Suprapubic skin (tissue), 4 donors: ENCODE data around the gene PARVA. TPM values are rescaled to one million over a fixed set of nuclear protein-coding genes. Genes with fewer than 3 reads are reported as not detected.

Experiments
- DNase-seq, 2 donors: peaks; one replicate each; pipeline ENCODE4 v3.0.0-alpha.2; 2019; ENCODE audit warnings: low spot score in 2 of 2
- H3K27ac ChIP-seq: fragments of 200-600 bp; sonication (generic); one replicate; pipeline ENCODE4 v1.5.1; 2019
- H3K27me3 ChIP-seq: fragments of 200-600 bp; sonication (generic); one replicate; pipeline ENCODE4 v1.5.1; 2019
- H3K36me3 ChIP-seq: fragments of 200-600 bp; sonication (generic); one replicate; pipeline ENCODE4 v1.5.1; 2019
- H3K4me1 ChIP-seq: fragments of 200-600 bp; sonication (generic); one replicate; pipeline ENCODE4 v1.5.1; 2019
- H3K4me3 ChIP-seq: fragments of 200-600 bp; sonication (generic); one replicate; pipeline ENCODE4 v1.5.1; 2019; ENCODE audit warnings: mild to moderate bottlenecking
- H3K9me3 ChIP-seq: fragments of 200-600 bp; sonication (generic); one replicate; pipeline ENCODE4 v1.5.1; 2019
- CTCF ChIP-seq, 2 donors: fragments of 200-600 bp in 1 of 2; fragments of 450-650 bp in 1 of 2; sonication (generic) in 1 of 2; IDR thresholded peaks; one replicate each; pipeline ENCODE4 v1.5.1; 2016 to 2019; ENCODE audit warnings: antibody characterized with exemption in 2 of 2, mild to moderate bottlenecking in 1 of 2, moderate library complexity in 1 of 2
- EP300 ChIP-seq: sonication (generic); formaldehyde crosslinking; IDR thresholded peaks from one replicate; pipeline ENCODE4 v1.6.1; 2017; ENCODE audit warnings: antibody characterized with exemption
- POLR2A ChIP-seq, 2 donors: fragments of 450-650 bp; IDR thresholded peaks; one replicate each; pipeline ENCODE4 v1.6.1; 2017; ENCODE audit warnings: antibody characterized with exemption in 2 of 2, mild to moderate bottlenecking in 2 of 2, moderate library complexity in 2 of 2
- POLR2AphosphoS5 ChIP-seq, 3 donors: sonication (generic); formaldehyde crosslinking; IDR thresholded peaks; one replicate each; pipeline ENCODE4 v1.6.1; 2017; ENCODE audit warnings: antibody characterized with exemption in 3 of 3
- WGBS: methylation state at CpG from one replicate; pipeline ENCODE4 v1.1.5; 2018; 5-methylcytosine and 5-hydroxymethylcytosine counted together
- total RNA-seq, 4 donors: library from RNA; depleted of rRNA; stranded (reverse); fragments of >200 nt; gene quantifications; one replicate each; pipeline ENCODE4 v1.1.0, GENCODE V29; 2016

The PARVA gene
- total RNA-seq, 4 donors from 2014 or later, result 16.7 to 26.2 (median 21.4) TPM

GRCh38 chr11:12507391-12507790 lies 130.0 kb downstream of the PARVA start:
- no peaks in the 10 kb centered on the region for H3K27me3 ChIP-seq
- peaks cover 13% of the 10 kb centered on the region for H3K36me3 ChIP-seq
- H3K9me3 ChIP-seq, result no peaks in the 10 kb centered on the region
- WGBS, result 69% methylated on average over 4 of the region's 4 CpGs
- H3K4me3 ChIP-seq, result no peak overlapping the region
- no peak overlapping the region for H3K27ac ChIP-seq
- TF ChIP-seq CTCF (IDR thresholded peaks at IDR 0.05) (no peak), POLR2AphosphoS5 (IDR thresholded peaks at IDR 0.05) (no peak), EP300 (no peak)
- peaks cover 5% of the 10 kb centered on the region for H3K4me1 ChIP-seq
- no peak for DNase-seq

GRCh38 chr11:12508151-12508751 lies 130.9 kb downstream of the PARVA start:
- WGBS, result 31% methylated on average over 4 of the region's 4 CpGs
- Histone ChIP-seq H3K4me1 (peaks cover 5% of the 10 kb centered on the region), H3K4me3 (no peak overlapping the region), H3K9me3 (no peaks in the 10 kb centered on the region), H3K27me3 (no peaks in the 10 kb centered on the region), H3K36me3 (peaks cover 14% of the 10 kb centered on the region), H3K27ac (peak overlapping the region; percentile 47)
- no peak for TF ChIP-seq POLR2AphosphoS5 (IDR thresholded peaks at IDR 0.05)
- no peak for TF ChIP-seq EP300
- no peak for TF ChIP-seq CTCF (IDR thresholded peaks at IDR 0.05)
- TF ChIP-seq POLR2A (IDR thresholded peaks at IDR 0.05), result no peak
- no peak for DNase-seq

GRCh38 chr11:12509371-12509770 lies 132.0 kb downstream of the PARVA start:
- H3K4me1 ChIP-seq, result peaks cover 5% of the 10 kb centered on the region
- no peak overlapping the region for H3K27ac ChIP-seq
- H3K9me3 ChIP-seq, result no peaks in the 10 kb centered on the region
- DNase-seq, result no peak
- no peak overlapping the region for H3K4me3 ChIP-seq
- TF ChIP-seq CTCF (IDR thresholded peaks at IDR 0.05) (no peak), POLR2AphosphoS5 (IDR thresholded peaks at IDR 0.05) (no peak), EP300 (no peak), POLR2A (IDR thresholded peaks at IDR 0.05) (no peak)
- H3K36me3 ChIP-seq, result peaks cover 16% of the 10 kb centered on the region
- H3K27me3 ChIP-seq, result no peaks in the 10 kb centered on the region
- WGBS, result 84% methylated on average over 4 of the region's 5 CpGs

- H3K4me1 ChIP-seq, result peaks cover 5% of the 10 kb centered on the region
- TF ChIP-seq POLR2A (IDR thresholded peaks at IDR 0.05) (no peak), CTCF (IDR thresholded peaks at IDR 0.05) (no peak), POLR2AphosphoS5 (IDR thresholded peaks at IDR 0.05) (no peak)
- no peak for DNase-seq
- H3K36me3 ChIP-seq, result peaks cover 5% of the 10 kb centered on the region
- 87% methylated on average over 4 of the region's 4 CpGs for WGBS
- H3K27me3 ChIP-seq, result no peaks in the 10 kb centered on the region
- no peak overlapping the region for H3K27ac ChIP-seq
- no peak overlapping the region for H3K4me3 ChIP-seq
- H3K9me3 ChIP-seq, result no peaks in the 10 kb centered on the region
These were observed 134.8 kb downstream of the PARVA start for GRCh38 chr11:12512132-12512531.

DNA sequence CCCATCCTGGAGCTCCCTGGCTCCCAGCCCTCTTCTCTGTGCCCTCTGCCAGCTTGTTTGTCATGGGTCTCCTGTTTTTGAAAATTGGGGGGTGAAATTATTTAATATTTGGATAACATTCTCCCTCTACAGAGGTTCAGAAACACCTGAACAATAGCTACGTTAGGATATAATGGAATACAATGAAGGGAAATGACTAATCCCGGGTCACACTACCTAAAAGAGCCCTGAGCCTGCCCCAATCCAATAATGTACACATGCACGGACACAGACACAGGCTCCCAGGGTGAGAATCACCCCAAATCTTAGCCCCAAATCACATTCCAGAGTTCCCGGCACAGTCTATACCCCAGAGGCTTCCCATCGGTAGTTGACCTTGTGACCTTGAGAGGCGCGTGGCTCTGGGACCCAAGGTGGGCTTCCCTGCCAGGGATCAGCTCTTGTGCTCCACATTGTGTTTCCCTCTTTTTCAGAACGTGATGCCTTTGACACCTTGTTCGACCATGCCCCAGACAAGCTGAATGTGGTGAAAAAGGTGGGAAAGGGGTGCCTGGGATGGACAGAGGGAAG lies 135.5 kb downstream of the PARVA start:
- H3K36me3 ChIP-seq, result peaks cover 10% of the 10 kb centered on the region
- DNase-seq, result no peak
- peaks cover 3% of the 10 kb centered on the region for H3K4me1 ChIP-seq
- no peaks in the 10 kb centered on the region for H3K27me3 ChIP-seq
- H3K9me3 ChIP-seq, result no peaks in the 10 kb centered on the region
- no peak overlapping the region for H3K4me3 ChIP-seq
- TF ChIP-seq CTCF (IDR thresholded peaks at IDR 0.05), result no peak
- no peak for TF ChIP-seq EP300
- TF ChIP-seq POLR2A (IDR thresholded peaks at IDR 0.05), result no peak
- no peak for TF ChIP-seq POLR2AphosphoS5 (IDR thresholded peaks at IDR 0.05)
- no peak overlapping the region for H3K27ac ChIP-seq
- 76% methylated on average over 9 of the region's 9 CpGs for WGBS
